ENCODE data around the gene POLR2A.
"Not testable (repeated sequence)": the region's sequence is repeated elsewhere in the genome, so short reads cannot be mapped to it uniquely, and the experiment has no call there.

DNA sequence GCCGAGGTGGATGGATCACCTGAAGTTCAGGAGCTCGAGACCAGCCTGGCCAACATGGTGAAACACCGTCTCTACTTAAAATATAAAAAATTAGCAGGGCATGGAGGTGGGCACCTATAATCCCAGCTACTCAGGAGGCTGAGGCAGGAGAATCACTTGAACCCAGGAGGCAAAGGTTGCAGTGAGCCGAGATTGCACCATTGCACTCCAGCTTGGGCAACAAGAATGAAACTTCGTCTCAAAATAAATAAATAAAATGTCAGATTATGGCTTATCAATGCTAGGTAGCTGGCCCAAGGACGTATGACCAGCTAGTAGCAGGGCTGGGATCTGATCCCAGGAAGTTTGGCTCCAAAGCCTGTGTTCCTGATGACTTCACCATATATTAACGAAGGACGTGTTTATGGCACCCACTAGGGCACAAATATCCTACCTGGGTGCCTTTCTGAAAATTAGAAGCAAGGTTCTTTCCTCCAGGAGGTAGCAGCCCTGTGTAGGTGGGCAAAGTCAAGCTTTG lies 13.7 kb upstream of the POLR2A start:
- TF ChIP-seq ATF7-NPFF (CRISPR knock-in tag; IDR thresholded peaks at IDR 0.05; ENCODE audit: low read depth); MAFG (CRISPR knock-in tag; IDR thresholded peaks at IDR 0.05); SYNCRIP (IDR thresholded peaks at IDR 0.05; ENCODE audit: insufficient read depth, low read depth, low read length); RNF2 (conservative IDR thresholded peaks at IDR 0.05; ENCODE audit: low read depth): not testable (repeated sequence)
- TF ChIP-seq, protein P1, sequence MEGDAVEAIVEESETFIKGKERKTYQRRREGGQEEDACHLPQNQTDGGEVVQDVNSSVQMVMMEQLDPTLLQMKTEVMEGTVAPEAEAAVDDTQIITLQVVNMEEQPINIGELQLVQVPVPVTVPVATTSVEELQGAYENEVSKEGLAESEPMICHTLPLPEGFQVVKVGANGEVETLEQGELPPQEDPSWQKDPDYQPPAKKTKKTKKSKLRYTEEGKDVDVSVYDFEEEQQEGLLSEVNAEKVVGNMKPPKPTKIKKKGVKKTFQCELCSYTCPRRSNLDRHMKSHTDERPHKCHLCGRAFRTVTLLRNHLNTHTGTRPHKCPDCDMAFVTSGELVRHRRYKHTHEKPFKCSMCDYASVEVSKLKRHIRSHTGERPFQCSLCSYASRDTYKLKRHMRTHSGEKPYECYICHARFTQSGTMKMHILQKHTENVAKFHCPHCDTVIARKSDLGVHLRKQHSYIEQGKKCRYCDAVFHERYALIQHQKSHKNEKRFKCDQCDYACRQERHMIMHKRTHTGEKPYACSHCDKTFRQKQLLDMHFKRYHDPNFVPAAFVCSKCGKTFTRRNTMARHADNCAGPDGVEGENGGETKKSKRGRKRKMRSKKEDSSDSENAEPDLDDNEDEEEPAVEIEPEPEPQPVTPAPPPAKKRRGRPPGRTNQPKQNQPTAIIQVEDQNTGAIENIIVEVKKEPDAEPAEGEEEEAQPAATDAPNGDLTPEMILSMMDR (CRISPR knock-in tag; IDR thresholded peaks at IDR 0.05): not testable (repeated sequence)

Measured in HepG2 (cell line).